ENCODE data around the gene RECQL5.
"Not testable (repeated sequence)": the region's sequence is repeated elsewhere in the genome, so short reads cannot be mapped to it uniquely, and the experiment has no call there.

Gene RECQL5

GRCh38 chr17:75589919-75590303 lies 77.0 kb downstream of the RECQL5 start:
- DNase-seq, result no peak

DNA sequence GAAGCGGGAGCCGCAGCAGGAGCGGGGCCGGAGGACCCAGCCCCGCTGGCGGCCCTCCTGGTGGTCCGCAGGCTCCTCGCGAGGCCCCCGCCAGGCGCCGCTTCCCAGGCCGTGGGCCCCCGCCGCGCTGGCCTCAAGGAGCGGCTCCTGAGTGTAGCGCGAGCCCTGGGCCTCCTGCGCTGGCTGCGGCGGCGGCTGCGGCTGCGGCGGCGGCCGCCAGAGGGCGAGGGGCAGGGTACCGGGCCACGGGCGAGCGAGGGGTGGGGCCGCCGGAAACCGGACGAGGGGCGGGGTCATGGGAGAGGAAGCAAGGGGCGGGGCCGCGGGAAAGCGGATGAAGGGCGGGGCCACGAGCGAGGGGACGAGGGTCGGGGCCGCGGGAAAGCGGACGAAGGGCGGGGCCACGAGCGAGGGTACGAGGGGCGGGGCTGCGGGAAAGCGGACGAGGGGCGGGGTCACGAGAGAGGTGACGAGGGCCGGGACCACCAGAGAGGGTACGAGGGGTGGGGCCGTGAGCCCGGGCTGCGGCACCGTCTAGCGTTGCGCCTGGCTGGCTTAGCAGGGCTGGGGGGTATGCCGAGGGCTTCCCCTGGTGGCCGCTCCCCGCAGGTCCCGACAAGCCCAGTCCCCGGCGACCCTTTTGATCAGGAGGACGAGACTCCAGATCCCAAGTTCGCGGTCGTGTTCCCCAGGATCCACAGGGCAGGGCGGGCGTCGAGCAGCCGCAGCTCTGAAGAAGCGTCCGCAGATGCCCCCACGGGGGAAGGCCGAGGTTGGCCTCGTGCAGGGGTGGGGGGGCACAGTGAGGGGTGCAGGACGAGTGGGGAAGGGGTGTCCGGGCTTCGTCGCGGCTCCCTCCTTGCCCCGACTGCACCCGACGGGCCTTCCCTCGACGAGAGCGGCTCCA lies 77.7 kb downstream of the RECQL5 start:
- DNase-seq, result peak; percentile 87

DNA sequence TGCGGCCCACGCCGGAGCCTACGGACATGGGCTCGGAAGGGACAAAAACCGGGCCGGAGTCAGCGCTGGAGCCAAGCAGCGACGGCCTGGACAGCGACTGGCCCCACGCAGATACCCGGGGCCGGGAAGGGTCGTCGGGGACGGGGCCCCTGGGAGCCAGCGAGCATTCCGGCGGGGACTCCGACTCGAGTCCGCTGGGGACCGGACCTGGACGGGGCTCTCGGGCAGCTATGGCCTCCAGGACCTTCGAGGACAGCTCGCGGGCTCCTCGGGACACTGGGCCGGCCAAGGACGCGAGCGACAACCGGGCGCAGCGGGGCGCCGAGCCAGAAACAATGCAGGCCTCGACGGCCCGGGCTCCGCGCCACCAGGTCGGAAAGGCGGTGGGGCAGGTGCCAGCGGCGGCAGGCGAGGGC lies 78.3 kb downstream of the RECQL5 start:
- no peak for DNase-seq

DNA sequence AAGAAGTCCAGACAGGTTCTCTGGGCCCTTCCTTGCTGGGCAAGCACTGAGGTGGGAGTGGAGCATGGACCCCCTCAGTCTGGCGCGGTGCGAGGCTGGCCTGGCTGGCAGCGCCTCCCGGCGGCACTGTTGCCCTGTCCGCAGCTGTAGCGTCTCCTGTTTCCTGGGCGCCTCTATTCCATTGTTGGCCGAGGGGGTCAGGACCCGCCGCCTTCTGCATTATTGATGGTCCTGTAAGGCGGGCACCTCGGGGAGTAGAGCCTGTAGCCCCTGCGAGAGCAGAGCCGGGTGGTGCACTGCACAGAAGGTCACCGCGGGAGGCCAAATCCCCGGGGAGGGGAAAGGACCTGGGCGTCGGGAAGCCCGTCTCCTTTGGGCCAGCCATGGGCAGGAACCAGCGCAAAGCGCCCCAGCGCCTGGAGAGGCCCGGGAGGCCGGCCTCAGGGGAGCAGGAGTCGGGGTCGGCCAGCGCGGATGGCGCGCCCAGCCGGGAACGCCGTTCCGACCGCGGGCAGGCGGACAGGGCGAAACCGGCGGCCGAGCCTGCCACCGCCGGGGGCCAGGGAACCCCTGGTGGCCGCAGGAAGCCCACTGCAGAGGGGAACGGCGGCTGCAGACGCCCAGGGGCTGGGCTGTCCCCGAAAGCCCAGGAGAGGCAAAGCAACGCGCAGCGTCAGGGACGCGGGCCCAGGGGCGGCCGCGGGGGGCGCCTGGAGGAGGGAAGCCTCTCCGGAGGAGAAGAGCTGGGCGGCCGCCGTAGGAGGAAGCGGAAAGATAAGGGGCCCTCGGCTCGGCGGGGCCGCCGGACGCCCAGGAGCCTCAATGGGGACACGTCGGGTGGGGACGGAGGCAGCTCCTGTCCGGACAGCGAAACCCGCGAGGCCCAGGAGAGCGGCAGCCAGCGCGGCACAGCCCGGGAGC lies 79.0 kb downstream of the RECQL5 start, which contains the start of gene MYO15B:
Gene MYO15B (plus strand): TSS at position 126 of the 921 bp plus-strand sequence. CDS start 258 bp downstream, at position 384.
- DNase-seq, result peak; percentile 48

GRCh38 chr17:75584849-75585175 lies 82.1 kb downstream of the RECQL5 start:
- no peak for DNase-seq

DNA sequence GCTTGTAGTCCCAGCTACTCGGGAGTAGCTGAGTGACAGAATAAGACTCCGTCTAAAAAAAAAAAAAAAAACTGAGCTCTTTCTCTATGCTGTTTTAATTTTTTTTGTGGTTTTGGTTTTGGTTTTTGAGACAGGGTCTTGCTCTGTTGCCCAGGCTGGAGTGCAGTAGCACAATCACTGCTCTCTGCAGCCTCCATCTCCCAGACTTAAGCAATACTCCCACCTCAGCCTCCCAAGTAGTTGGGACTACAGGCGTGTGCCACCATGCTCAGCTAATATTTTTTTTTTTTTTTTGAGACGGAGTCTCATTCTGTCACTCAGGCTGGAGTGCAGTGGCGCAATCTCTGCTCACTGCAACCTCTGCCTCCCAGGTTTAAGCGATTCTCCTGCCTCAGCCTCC lies 83.8 kb downstream of the RECQL5 start:
- not testable (repeated sequence) for DNase-seq

GRCh38 chr17:75581121-75581725 lies 85.7 kb downstream of the RECQL5 start:
- not testable (repeated sequence) for DNase-seq
